Upper lobe of right lung (tissue), 1 donor: ENCODE results near the gene NPAS3. TPM values are rescaled to one million over a fixed set of nuclear protein-coding genes. Genes with fewer than 3 reads are reported as not detected.

ENCODE experiments used
- ATAC-seq: fragments of 200-7000 bp; cut with Tn5 transposase; one replicate; pipeline ENCODE4 v1.9.1; 2020; ENCODE audit warnings: mild to moderate bottlenecking, moderate library complexity
- DNase-seq: peaks from one replicate; pipeline ENCODE4 v3.0.0-alpha.2; 2020
- H3K27ac ChIP-seq: fragments of 200-600 bp; one replicate; pipeline ENCODE4 v1.8.0; 2022
- H3K27me3 ChIP-seq: fragments of 200-600 bp; one replicate; pipeline ENCODE4 v1.8.0; 2022; ENCODE audit warnings: mild to moderate bottlenecking
- H3K36me3 ChIP-seq: fragments of 200-600 bp; one replicate; pipeline ENCODE4 v1.8.0; 2022
- H3K4me1 ChIP-seq: fragments of 200-600 bp; one replicate; pipeline ENCODE4 v1.8.0; 2022
- H3K4me3 ChIP-seq: fragments of 200-600 bp; one replicate; pipeline ENCODE4 v1.8.0; 2022; ENCODE audit warnings: mild to moderate bottlenecking
- H3K9me3 ChIP-seq: fragments of 200-600 bp; one replicate; pipeline ENCODE4 v1.8.0; 2022
- CTCF ChIP-seq: fragments of 200-600 bp; IDR thresholded peaks from one replicate; pipeline ENCODE4 v1.8.0; 2022; ENCODE audit warnings: antibody characterized with exemption
- intact Hi-C: fragments of 100-400 bp; cut with DNase I; formaldehyde crosslinking; loops from one replicate; pipeline ENCODE4 v1.11.0; 2022
- total RNA-seq: library from RNA; stranded (reverse); fragmentation: NEBNext Ultra II Directional; extraction: Animal tissue kit (Norgen Biotek cat#: 25700); gene quantifications from one replicate; pipeline ENCODE4 v1.2.1, GENCODE V29; 2021
- donor health status: DM: no; HTN: yes; CAD: no; lungs with severe emphysema.

NPAS3 gene
- total RNA-seq, 1 donor from 2014 or later = 1.2 TPM

DNA sequence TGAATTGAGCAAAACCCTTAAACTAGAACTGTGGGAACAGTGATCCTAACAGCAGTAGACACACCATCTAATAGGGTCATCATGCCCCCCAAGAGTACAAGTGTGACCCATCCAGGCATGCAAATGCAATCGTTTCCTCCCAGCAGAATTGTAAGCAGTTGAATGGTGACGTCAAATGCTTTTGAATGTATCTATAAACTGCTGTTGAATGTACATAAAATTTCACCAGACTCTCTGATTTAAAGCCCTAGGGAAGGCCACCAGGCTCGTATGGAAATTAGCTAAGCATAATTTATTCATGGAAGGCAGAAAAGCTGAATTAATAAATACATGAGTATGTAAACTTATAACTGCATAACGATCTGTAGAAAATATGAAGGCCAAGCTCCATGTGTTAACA, 529.3 kb downstream of the NPAS3 start:
- no peak for DNase-seq
- H3K27ac ChIP-seq = no peak overlapping the region
- H3K9me3 ChIP-seq = no peaks in the 10 kb centered on the region
- no peaks in the 10 kb centered on the region for H3K27me3 ChIP-seq
- ATAC-seq = no peak
- H3K4me3 ChIP-seq = no peak overlapping the region
- no peak for TF ChIP-seq CTCF
- no peaks in the 10 kb centered on the region for H3K36me3 ChIP-seq
- intact Hi-C loops = no loop called here
- H3K4me1 ChIP-seq = no peaks in the 10 kb centered on the region

GRCh38 chr14:33469898-33470297, 531.2 kb downstream of the NPAS3 start:
- intact Hi-C loops = no loop called here
- Histone ChIP-seq H3K4me3 (no peak overlapping the region), H3K27me3 (no peaks in the 10 kb centered on the region), H3K4me1 (no peaks in the 10 kb centered on the region), H3K9me3 (no peaks in the 10 kb centered on the region), H3K27ac (no peak overlapping the region), H3K36me3 (no peaks in the 10 kb centered on the region)
- no peak for DNase-seq
- ATAC-seq = no peak
- no peak for TF ChIP-seq CTCF

GRCh38 chr14:33471776-33472175, 533.1 kb downstream of the NPAS3 start:
- Histone ChIP-seq H3K4me1 (no peaks in the 10 kb centered on the region), H3K27ac (no peak overlapping the region), H3K9me3 (no peaks in the 10 kb centered on the region), H3K36me3 (no peaks in the 10 kb centered on the region), H3K27me3 (no peaks in the 10 kb centered on the region), H3K4me3 (no peak overlapping the region)
- no peak for DNase-seq
- intact Hi-C loops = no loop called here
- no peak for TF ChIP-seq CTCF
- no peak for ATAC-seq

GRCh38 chr14:33475623-33476022, 536.9 kb downstream of the NPAS3 start:
- TF ChIP-seq CTCF = peak; percentile 25
- DNase-seq = no peak
- Histone ChIP-seq H3K9me3 (no peaks in the 10 kb centered on the region), H3K27me3 (no peaks in the 10 kb centered on the region), H3K4me3 (no peak overlapping the region), H3K27ac (no peak overlapping the region), H3K4me1 (no peaks in the 10 kb centered on the region), H3K36me3 (no peaks in the 10 kb centered on the region)
- intact Hi-C loops = no loop called here
- ATAC-seq = peak; percentile 36

GRCh38 chr14:33477797-33478196, 539.1 kb downstream of the NPAS3 start:
- TF ChIP-seq CTCF = no peak
- Histone ChIP-seq H3K9me3 (no peaks in the 10 kb centered on the region), H3K4me3 (no peak overlapping the region), H3K27me3 (no peaks in the 10 kb centered on the region), H3K27ac (no peak overlapping the region), H3K36me3 (no peaks in the 10 kb centered on the region), H3K4me1 (no peaks in the 10 kb centered on the region)
- ATAC-seq (no peak), DNase-seq (no peak)
- intact Hi-C loops = no loop called here
